Activated T-helper 2 cell treated with anti-CD3 and anti-CD28 coated beads, Interferon-gamma antibody, Interleukin-2, Interleukin-4, amounts not matched to agents 10 μg/mL and 5 μg/mL and 100 μg/mL, durations not matched to agents 14 hours and 24 hours and 36 hours (primary cell): ENCODE results near the gene AKTIP. TPM values are rescaled to one million over a fixed set of nuclear protein-coding genes. Genes with fewer than 3 reads are reported as not detected.

Source experiments
- DNase-seq: peaks from one replicate; pipeline ENCODE4 v3.0.0; 2021; ENCODE audit warnings: low spot score
- H3K27ac Mint-ChIP-seq: one replicate; pipeline ENCODE4 v1.8.0; 2021; ENCODE audit warnings: mixed read lengths
- H3K27me3 Mint-ChIP-seq: one replicate; pipeline ENCODE4 v1.8.0; 2021; ENCODE audit warnings: low read depth, mixed read lengths
- H3K36me3 Mint-ChIP-seq: one replicate; pipeline ENCODE4 v1.8.0; 2021; ENCODE audit warnings: low read depth, mixed read lengths
- H3K4me1 Mint-ChIP-seq: one replicate; pipeline ENCODE4 v1.8.0; 2021; ENCODE audit warnings: low read depth, mixed read lengths
- H3K4me3 Mint-ChIP-seq: one replicate; pipeline ENCODE4 v1.8.0; 2021; ENCODE audit warnings: low read depth, mild to moderate bottlenecking, moderate library complexity, mixed read lengths
- H3K9me3 Mint-ChIP-seq: one replicate; pipeline ENCODE4 v1.8.0; 2021; ENCODE audit warnings: mixed read lengths
- intact Hi-C: fragments of 100-400 bp; cut with micrococcal nuclease; formaldehyde crosslinking; loops from one replicate; pipeline ENCODE4 v1.15.1; 2023
- total RNA-seq: library from RNA; stranded (reverse); gene quantifications from 2 replicates; pipeline ENCODE4 v1.2.3, GENCODE V29; 2022

Gene AKTIP
- total RNA-seq, 1 donor from 2014 or later, result 17.1 TPM

- H3K27me3 Mint-ChIP-seq, result no peaks in the 10 kb centered on the region
- DNase-seq, result no peak
- intact Hi-C loops, result loop anchor here (1.0 to 2.0 kb wide), 2 partner anchors 76 to 455 kb away; partner anchors contain the start of gene RBL2
- no peak overlapping the region for H3K27ac Mint-ChIP-seq
- peaks cover 8% of the 10 kb centered on the region for H3K9me3 Mint-ChIP-seq
- H3K4me1 Mint-ChIP-seq, result peaks cover 24% of the 10 kb centered on the region
- H3K4me3 Mint-ChIP-seq, result no peak overlapping the region
- H3K36me3 Mint-ChIP-seq, result peaks cover 6% of the 10 kb centered on the region
Observed at GRCh38 chr16:53510704-53511070, 7.7 kb upstream of the AKTIP start.

- H3K4me1 Mint-ChIP-seq, result peaks cover 25% of the 10 kb centered on the region
- H3K27ac Mint-ChIP-seq, result no peak overlapping the region
- no peak for DNase-seq
- peaks cover 6% of the 10 kb centered on the region for H3K36me3 Mint-ChIP-seq
- peaks cover 8% of the 10 kb centered on the region for H3K9me3 Mint-ChIP-seq
- H3K4me3 Mint-ChIP-seq, result no peak overlapping the region
- intact Hi-C loops, result loop anchor here (1.0 to 2.0 kb wide), 2 partner anchors 75 to 455 kb away; partner anchors contain the start of gene RBL2
- H3K27me3 Mint-ChIP-seq, result no peaks in the 10 kb centered on the region
Observed at GRCh38 chr16:53509906-53510703, 7.1 kb upstream of the AKTIP start.

- no peaks in the 10 kb centered on the region for H3K9me3 Mint-ChIP-seq
- H3K27me3 Mint-ChIP-seq, result no peaks in the 10 kb centered on the region
- H3K4me3 Mint-ChIP-seq, result no peak overlapping the region
- intact Hi-C loops, result no loop called here
- no peak for DNase-seq
- no peaks in the 10 kb centered on the region for H3K36me3 Mint-ChIP-seq
- H3K27ac Mint-ChIP-seq, result no peak overlapping the region
- H3K4me1 Mint-ChIP-seq, result peaks cover 33% of the 10 kb centered on the region
Observed at GRCh38 chr16:53507464-53508179, 4.6 kb upstream of the AKTIP start.

- H3K36me3 Mint-ChIP-seq, result no peaks in the 10 kb centered on the region
- no peaks in the 10 kb centered on the region for H3K9me3 Mint-ChIP-seq
- H3K27ac Mint-ChIP-seq, result no peak overlapping the region
- H3K4me3 Mint-ChIP-seq, result no peak overlapping the region
- DNase-seq, result no peak
- H3K27me3 Mint-ChIP-seq, result no peaks in the 10 kb centered on the region
- H3K4me1 Mint-ChIP-seq, result peaks cover 39% of the 10 kb centered on the region
- intact Hi-C loops, result no loop called here
Observed at GRCh38 chr16:53506254-53506653, 3.2 kb upstream of the AKTIP start.

- Mint-ChIP-seq H3K27me3 (no peaks in the 10 kb centered on the region), H3K36me3 (peaks cover 5% of the 10 kb centered on the region), H3K4me1 (peaks cover 39% of the 10 kb centered on the region), H3K9me3 (no peaks in the 10 kb centered on the region), H3K27ac (peak overlapping the region; percentile 91), H3K4me3 (peak overlapping the region; percentile 88)
- intact Hi-C loops, result loop anchor here (5.0 kb wide), 1 partner anchor 132 kb away; no protein-coding TSS in a partner anchor
- no peak for DNase-seq
Observed at GRCh38 chr16:53504665-53505064, 1.7 kb upstream of the AKTIP start.

GRCh38 chr16:53503991-53504663, 1.1 kb upstream of the AKTIP start:
- H3K4me1 Mint-ChIP-seq, result peaks cover 40% of the 10 kb centered on the region
- DNase-seq, result no peak
- no peaks in the 10 kb centered on the region for H3K9me3 Mint-ChIP-seq
- peak overlapping the region; percentile 91 for H3K27ac Mint-ChIP-seq
- H3K36me3 Mint-ChIP-seq, result peaks cover 7% of the 10 kb centered on the region
- H3K27me3 Mint-ChIP-seq, result no peaks in the 10 kb centered on the region
- peak overlapping the region; percentile 88 for H3K4me3 Mint-ChIP-seq
- intact Hi-C loops, result loop anchor here (1.0 to 5.0 kb wide), 5 partner anchors 46 to 374 kb away; partner anchors contain the start of gene RPGRIP1L

GRCh38 chr16:53503270-53503923, 388 bp upstream of the AKTIP start:
- peak; percentile 100 for DNase-seq
- Mint-ChIP-seq H3K27me3 (no peaks in the 10 kb centered on the region), H3K9me3 (no peaks in the 10 kb centered on the region), H3K27ac (peak overlapping the region; percentile 91), H3K36me3 (peaks cover 13% of the 10 kb centered on the region), H3K4me3 (peak overlapping the region; percentile 88), H3K4me1 (peaks cover 45% of the 10 kb centered on the region)
- intact Hi-C loops, result loop anchor here (1.0 to 5.0 kb wide), 5 partner anchors 45 to 373 kb away; partner anchors contain the start of gene RPGRIP1L

GRCh38 chr16:53501216-53501859, 1.7 kb downstream of the AKTIP start:
- Mint-ChIP-seq H3K27me3 (no peaks in the 10 kb centered on the region), H3K4me3 (peak overlapping the region; percentile 99), H3K4me1 (peaks cover 43% of the 10 kb centered on the region), H3K27ac (no peak overlapping the region), H3K9me3 (no peaks in the 10 kb centered on the region), H3K36me3 (peaks cover 31% of the 10 kb centered on the region)
- intact Hi-C loops, result loop anchor here (5.0 kb wide), 1 partner anchor 129 kb away; no protein-coding TSS in a partner anchor
- no peak for DNase-seq

GRCh38 chr16:53498984-53499383, 4.0 kb downstream of the AKTIP start:
- no peak for DNase-seq

GRCh38 chr16:53495325-53495724, 7.7 kb downstream of the AKTIP start:
- intact Hi-C loops, result no loop called here
- peaks cover 84% of the 10 kb centered on the region for H3K36me3 Mint-ChIP-seq

More at GRCh38 chr16:53498984-53499383, 4.0 kb downstream of the AKTIP start:
- intact Hi-C loops, result no loop called here
- Mint-ChIP-seq H3K9me3 (no peaks in the 10 kb centered on the region), H3K27ac (no peak overlapping the region), H3K27me3 (no peaks in the 10 kb centered on the region), H3K4me1 (peaks cover 33% of the 10 kb centered on the region), H3K4me3 (no peak overlapping the region), H3K36me3 (peaks cover 54% of the 10 kb centered on the region)

GRCh38 chr16:53494636-53495035, 8.4 kb downstream of the AKTIP start:
- no peak for DNase-seq
- Mint-ChIP-seq H3K36me3 (peaks cover 85% of the 10 kb centered on the region), H3K9me3 (no peaks in the 10 kb centered on the region), H3K4me1 (peaks cover 15% of the 10 kb centered on the region), H3K4me3 (no peak overlapping the region), H3K27me3 (no peaks in the 10 kb centered on the region), H3K27ac (no peak overlapping the region)
- intact Hi-C loops, result no loop called here

More at GRCh38 chr16:53495325-53495724, 7.7 kb downstream of the AKTIP start:
- Mint-ChIP-seq H3K9me3 (no peaks in the 10 kb centered on the region), H3K4me1 (peaks cover 19% of the 10 kb centered on the region), H3K4me3 (no peak overlapping the region), H3K27ac (no peak overlapping the region), H3K27me3 (no peaks in the 10 kb centered on the region)
- DNase-seq, result no peak

GRCh38 chr16:53492503-53492902, 10.5 kb downstream of the AKTIP start:
- no peak for DNase-seq
- H3K9me3 Mint-ChIP-seq, result peaks cover under 1% of the 10 kb centered on the region
- H3K36me3 Mint-ChIP-seq, result peaks cover 87% of the 10 kb centered on the region
- H3K4me1 Mint-ChIP-seq, result peaks cover 8% of the 10 kb centered on the region
- H3K27me3 Mint-ChIP-seq, result no peaks in the 10 kb centered on the region
- intact Hi-C loops, result no loop called here
- no peak overlapping the region for H3K4me3 Mint-ChIP-seq
- H3K27ac Mint-ChIP-seq, result peak overlapping the region; percentile 22
